Stimulated activated CD4-positive, alpha-beta T cell treated with anti-CD3 and anti-CD28 coated beads, Interleukin-12 subunit alpha, Interleukin-12 subunit beta, amount 100 ng/mL, for 24 hours (primary cell): Measurements from ENCODE around the gene NAALADL1.
A peak's percentile ranks its signal among the peaks of the same experiment; 100 is the strongest.

ENCODE experiments used
- DNase-seq, 2 experiments: peaks; one replicate each; pipeline ENCODE4 v3.0.0-alpha.2; 2020; ENCODE audit warnings: low read depth in 2 of 2

The NAALADL1 gene

DNA sequence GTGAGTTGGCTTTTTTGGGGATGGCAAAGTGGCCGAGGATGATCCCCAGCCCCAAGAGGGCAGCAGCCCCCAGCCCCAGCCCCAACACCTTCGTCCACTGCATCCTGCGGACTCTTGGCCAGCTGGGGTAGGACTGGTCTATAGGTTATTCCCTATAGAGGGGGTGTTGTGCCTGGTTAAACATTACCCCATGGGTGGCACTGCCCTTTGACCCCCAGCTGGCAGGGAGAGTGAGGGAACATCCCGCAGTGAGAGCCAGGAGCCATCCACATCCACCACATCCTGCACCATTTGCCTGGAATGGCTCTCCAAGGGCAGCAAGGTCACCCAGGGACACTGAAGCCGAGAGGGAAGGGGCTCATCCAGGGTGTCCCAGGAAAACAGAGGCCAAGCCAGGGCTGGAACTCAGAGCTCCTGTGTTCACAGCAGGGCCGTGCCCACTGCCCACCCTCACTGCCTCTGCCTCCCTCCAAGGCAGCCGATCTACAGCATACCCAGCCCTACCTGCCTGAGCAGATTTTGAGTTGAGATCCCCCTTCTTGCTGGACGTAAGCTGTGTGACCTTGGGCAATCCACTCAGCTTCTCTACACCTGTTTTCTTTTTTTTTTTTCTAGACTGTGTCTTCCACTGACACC is at the start of gene NAALADL1:
NAALADL1 (minus strand) TSS at position 135 of the 636 bp plus-strand sequence; CDS start at position 103, 32 bp downstream.
- no peak for DNase-seq

DNA sequence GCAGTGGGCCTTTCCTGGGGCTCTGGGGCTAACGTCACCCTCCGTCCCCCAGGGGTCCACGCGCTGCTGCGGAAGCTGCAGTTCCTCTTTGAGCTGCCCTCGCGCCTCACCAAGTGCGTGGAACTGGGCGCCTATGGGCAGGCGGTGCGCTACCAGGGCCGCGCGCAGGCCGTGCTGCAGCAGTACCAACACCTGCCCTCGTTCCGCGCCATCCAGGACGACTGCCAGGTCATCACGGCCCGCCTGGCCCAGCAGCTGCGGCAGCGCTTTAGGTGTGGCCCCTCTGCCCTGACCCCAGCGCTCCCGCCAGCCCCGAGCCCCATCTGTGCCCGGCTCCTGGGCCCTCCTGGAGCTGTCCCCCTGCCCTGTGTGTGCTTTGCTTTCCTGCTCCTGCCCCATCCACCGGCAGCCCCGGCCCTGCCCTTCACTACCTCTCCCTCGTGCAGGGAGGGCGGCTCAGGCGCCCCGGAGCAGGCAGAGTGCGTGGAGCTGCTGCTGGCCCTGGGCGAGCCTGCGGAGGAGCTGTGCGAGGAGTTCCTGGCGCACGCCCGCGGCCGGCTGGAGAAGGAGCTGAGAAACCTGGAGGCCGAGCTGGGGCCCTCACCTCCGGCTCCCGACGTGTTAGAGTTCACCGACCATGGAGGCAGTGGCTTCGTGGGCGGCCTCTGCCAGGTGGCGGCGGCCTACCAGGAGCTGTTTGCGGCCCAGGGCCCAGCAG is 49.6 kb upstream of the NAALADL1 start:
- DNase-seq: no peak

- DNase-seq: no peak
Measured at GRCh38 chr11:65107078-65107477, 48.7 kb upstream of the NAALADL1 start.

DNA sequence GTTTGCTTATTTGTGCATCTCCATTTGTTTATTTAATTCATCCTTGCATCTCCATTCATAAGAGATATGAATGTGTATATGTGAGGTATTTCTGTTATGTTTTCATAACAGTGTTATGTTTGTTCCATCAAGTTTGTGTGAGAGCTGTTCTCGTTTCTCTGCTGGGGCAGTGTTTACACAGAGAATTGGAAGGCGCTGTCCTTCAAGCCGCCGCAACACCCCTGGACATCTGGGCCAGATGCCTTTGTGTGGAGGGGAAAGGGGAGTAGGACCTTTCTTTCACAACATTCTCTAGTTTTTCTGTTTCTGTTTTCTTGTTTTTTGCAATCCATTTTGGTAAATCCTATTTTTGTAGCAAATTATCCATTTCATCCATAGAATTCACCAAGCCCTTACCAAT is 46.3 kb upstream of the NAALADL1 start:
- DNase-seq: no peak

GRCh38 chr11:65103476-65103875 is 45.1 kb upstream of the NAALADL1 start:
- no peak for DNase-seq

- no peak for DNase-seq
Measured at GRCh38 chr11:65102142-65103095, 44.1 kb upstream of the NAALADL1 start.

DNA sequence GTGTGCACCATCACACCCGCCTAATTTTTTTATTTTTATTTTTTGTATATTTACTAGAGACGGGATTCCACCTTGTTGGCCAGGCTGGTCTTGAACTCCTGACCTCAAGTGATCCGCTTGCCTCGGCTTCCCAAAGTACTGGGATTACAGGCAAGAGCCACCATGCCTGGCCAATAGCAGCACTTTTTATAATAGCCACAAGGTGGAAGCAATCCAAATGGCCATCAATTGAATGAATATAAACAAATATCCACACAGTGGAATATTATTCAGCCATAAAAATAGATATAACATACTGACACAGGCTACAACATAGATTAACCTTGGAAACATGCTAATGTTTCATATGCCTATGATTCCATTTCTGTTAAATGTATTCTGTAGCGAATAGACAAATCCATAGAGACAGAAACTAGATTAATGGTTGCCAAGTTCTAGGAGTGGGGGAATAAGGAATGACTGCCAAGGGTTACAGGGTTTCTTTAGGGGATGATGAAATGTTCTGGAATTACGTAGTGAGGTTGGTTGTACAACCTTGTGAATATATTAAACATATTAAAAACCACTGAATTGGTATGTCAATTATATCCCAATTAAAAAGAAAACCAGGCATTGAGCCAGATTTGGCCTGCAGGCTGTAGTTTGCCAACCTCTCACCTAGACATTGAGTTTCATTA is 42.5 kb upstream of the NAALADL1 start:
- DNase-seq: no peak

DNA sequence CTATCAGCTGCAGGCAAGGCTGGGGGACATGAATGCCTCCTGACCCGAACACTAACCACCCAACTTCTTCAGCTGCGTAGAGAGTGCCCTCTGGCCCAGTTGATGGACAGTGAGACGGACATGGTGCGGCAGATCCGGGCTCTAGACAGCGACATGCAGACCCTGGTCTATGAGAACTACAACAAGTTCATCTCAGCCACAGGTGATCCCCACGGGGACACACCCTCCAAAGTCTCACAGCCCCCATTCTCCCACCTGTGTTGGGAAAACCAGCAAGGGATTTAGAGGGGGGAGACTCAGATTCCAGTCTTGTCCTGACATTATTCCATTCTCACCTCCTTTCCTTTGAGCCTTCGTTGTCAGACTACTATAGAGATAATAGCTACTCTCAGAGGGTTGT is 38.6 kb upstream of the NAALADL1 start:
- DNase-seq: no peak

GRCh38 chr11:65095974-65096806 is 37.8 kb upstream of the NAALADL1 start, which contains the start of gene VPS51:
VPS51 (plus strand) TSS chr11:65096214; CDS start chr11:65096251, 37 bp downstream.
- peak; percentile 71 to 80 for DNase-seq

DNA sequence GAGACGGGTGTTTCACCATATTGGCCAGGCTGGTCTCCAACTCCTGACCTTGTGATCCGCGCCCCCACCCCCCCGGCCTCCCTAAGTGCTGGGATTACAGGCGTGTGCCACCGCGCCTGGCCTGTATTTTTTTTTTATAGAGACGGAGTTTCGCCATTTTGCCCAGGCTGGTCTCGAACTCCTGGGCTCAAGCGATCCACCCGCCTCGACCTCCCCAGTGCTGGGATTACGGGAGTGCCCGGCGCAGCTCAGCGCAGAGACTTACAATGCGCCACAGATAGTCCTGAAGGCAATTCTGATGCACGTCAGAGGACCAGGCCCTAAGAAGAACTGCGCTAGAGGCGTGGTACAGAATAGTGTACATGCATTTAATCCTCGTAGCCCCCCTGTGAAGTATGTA is 37.1 kb upstream of the NAALADL1 start:
- no peak for DNase-seq

DNA sequence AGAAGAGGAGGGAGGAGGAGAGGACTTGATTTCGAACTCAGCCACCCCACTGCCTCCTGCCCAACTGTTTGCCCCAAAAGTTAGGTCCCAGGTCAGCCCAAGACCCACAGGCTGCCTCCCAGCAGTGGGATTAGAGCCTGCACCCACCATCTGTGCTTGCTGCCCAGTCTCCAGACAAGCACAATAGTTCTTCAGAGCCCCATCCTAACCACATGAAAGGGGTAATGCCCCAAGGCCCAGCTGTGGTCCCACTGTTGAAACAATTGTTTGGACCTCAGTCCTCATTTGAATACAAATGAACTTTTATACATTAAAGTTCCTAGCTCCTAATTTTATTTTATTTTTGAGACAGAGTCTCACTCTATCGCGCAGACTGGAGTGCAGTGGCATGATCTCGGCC is 32.3 kb upstream of the NAALADL1 start:
- DNase-seq: no peak

GRCh38 chr11:65089621-65090020 is 31.3 kb upstream of the NAALADL1 start:
- DNase-seq: no peak

- no peak for DNase-seq
Measured at GRCh38 chr11:65087827-65088226, 29.5 kb upstream of the NAALADL1 start.

DNA sequence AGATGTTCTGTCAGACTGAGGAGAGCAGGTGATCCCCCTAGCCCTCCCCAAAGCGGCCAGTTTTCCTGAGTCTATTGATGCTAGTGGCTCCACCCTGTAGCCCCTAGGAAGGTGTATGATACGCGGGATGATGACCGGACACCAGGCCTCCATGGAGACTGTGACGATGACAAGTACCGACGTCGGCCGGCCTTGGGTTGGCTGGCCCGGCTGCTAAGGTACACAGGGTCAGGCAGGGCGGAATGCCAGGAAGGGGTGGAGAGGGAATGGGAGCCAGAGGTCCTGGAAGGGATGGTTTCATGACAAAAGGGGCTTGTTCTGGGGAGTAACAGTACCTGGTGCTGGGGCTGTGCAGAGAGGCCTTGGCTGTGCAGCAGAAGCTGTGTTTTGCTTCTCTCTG is 28.9 kb upstream of the NAALADL1 start:
- no peak for DNase-seq

- DNase-seq: no peak
Measured at GRCh38 chr11:65086809-65087208, 28.5 kb upstream of the NAALADL1 start.

DNA sequence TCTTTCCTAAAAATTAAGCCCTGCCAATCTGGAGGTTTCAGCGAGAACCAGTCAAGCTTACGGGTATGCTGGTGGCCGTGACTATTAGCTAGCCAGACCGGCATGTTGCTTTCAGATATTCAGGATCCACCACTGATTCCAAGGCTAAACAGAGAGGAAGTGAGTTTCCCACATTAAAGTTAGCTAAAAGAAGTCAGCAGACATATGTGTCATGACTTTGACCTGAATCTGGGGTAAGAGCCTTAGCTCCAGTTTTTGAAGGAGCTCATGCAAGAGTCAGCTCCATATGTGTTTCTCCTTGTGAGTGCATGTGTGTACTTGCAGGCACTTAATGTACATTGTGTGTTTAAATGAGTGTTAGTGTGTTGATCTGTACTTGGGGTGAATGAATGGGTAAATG is 27.1 kb upstream of the NAALADL1 start:
- DNase-seq: no peak

DNA sequence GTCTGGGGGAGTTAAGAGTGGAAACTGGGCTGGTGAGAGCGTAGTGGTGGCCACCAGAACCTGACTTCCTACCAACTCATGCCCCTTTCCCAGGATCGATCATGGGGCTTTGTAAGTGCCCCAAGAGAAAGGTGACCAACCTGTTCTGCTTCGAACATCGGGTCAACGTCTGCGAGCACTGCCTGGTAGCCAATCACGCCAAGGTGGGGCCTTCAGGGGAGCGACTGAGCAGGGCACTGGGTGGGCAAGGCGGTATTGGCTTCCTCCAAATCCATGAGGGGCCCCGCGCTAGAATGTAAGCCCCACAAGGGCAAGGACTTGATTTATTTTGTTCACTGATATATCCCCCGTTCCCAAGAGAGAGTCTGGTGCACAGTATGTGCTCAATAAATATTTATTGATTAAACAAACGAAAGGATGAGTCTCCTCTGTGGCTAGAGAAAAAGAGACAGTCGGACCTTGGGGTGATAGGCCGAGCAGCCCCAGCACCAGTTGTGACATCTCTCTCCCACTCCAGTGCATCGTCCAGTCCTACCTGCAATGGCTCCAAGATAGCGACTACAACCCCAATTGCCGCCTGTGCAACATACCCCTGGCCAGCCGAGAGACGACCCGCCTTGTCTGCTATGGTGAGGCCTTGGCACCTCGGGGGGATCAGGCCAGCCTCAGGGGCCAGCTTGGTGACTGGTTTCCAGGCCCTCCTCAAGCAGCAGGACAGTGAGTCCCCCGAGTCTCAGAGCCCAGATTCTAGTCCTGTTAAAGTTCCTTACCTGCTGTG is 26.4 kb upstream of the NAALADL1 start:
- no peak for DNase-seq

DNA sequence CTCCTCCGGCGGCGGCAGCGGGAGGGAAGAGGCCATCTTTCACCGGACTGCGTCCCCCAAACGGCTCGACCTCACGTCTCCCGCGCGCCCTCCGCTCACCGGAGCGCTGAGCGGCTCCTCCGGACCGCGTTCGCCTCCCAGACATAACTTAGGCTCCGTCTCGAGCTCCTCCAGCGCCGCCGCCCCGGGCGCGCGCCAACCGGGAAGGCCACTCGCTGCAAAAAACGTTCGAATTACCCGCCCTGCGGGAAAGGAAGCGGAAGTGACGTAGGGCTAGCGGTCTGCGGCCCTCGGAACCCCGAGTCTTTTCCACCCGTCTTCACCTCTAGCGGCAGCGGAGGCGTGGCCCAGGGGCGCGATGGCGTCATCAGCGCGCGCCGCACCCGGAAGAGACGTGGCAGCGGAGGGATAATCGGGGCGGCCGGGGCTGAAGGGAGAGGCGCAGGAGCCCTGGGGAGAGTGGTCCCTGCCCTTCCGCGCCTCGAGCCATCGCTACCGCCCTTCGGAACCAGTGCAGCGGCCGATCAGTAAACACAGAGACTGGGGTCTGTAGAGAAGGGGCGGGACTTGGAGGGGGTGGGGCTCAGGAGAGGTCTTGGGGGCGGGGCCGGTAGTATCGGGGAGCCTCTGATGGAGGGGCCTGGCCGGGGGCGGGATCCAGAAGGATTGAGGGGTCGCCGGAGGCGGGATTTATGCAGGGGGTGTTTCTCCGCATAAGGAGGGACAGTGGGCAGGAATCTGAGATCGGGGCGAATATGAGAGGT is 25.7 kb upstream of the NAALADL1 start, which contains the start of the genes CDCA5 and ZFPL1:
CDCA5 (minus strand) TSS at position 207 of the 764 bp plus-strand sequence; CDS start at position 145, 62 bp downstream.
ZFPL1 (plus strand) TSS at position 389 of the 764 bp plus-strand sequence. CDS start 477 bp downstream, outside the sequence.
- DNase-seq: peak; percentile 92 to 93
